Renal pelvis (tissue), 4 donors: ENCODE results near the gene FBXO8. TPM values are rescaled to one million over a fixed set of nuclear protein-coding genes. Genes with fewer than 3 reads are reported as not detected.
A peak's percentile ranks its signal among the peaks of the same experiment; 100 is the strongest.
"Not testable (repeated sequence)": the region's sequence is repeated elsewhere in the genome, so short reads cannot be mapped to it uniquely, and the experiment has no call there.

Source experiments
- DNase-seq: peaks from one replicate; pipeline ENCODE4 v3.0.0-alpha.2; 2013
- polyA plus RNA-seq, 3 donors: library from polyadenylated mRNA; unstranded; fragments of 120-200 nt; gene quantifications; one replicate each; pipeline ENCODE4 v1.2.1, GENCODE V29; 2013; ENCODE audit not compliant: insufficient read length in 3 of 3

FBXO8 gene
- polyA plus RNA-seq, 3 donors: 31.1 to 31.5 (median 31.2) TPM

DNA sequence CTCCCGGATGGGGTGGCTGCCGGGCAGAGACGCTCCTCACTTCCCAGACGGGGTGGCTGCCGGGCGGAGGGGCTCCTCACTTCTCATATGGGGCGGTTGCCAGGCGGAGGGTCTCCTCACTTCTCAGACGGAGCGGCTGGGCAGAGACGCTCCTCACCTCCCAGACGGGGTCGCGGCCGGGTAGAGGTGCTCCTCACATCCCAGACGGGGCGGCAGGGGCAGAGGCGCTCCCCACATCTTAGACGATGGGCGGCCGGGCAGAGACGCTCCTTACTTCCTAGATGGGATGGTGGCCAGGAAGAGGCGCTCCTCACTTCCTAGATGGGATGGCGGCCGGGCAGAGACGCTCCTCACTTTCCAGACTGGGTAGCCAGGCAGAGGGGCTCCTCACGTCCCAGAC is 11.7 kb upstream of the FBXO8 start:
- not testable (repeated sequence) for DNase-seq

DNA sequence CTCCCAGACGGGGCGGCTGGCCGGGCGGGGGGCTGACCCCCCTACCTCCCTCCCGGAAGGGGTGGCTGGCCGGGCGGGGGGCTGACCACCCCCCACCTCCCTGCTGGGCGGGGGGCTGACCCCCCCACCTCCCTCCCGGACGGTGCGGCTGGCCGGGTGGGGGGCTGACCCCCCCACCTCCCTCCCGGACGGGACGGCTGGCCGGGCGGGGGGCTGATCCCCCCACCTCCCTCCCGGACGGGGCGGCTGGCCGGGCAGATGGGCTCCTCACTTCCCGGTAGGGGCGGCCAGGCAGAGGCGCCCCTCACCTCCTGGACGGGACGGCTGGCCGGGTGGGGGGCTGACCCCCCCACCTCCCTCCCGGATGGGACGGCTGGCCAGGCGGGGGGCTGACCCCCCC is 11.2 kb upstream of the FBXO8 start:
- not testable (repeated sequence) for DNase-seq

DNA sequence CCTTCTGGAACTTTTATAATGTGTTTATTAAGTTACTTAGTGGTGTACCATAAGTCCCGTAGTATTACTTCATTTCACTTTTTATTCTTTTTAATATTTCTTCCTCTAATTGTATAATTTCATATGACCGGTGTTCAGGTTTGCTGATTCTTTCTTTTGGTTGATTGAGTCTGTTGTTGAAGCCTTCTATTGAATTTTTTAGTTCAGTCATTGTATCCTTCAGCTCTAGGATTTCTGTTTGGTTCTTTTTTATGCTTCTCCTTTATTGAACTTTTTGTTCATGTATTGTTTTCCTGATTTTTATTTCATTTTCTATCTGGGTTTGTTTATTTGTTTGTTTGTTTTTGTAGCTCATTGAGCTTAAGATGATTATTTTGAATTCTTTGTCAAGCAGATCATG is 9.0 kb upstream of the FBXO8 start:
- DNase-seq: no peak

DNA sequence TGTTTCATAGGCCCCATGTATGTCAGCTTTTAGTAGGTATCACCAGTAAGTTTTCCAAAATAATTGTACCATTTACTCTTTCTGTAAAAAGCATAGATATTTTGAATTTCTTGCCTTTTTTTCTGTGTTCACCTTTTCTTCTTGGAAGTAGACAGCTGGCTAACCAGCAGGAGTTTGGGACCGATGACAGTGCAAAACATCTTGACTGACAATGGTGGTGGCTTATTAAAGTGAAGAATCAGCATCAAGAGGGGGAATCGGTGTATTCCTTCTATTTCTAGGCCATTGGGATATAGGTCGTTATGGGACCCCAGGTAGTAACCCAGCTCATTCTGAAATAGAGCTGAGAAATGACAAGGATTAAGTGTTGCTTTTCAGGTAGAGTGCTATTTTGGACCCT is 3.4 kb upstream of the FBXO8 start:
- DNase-seq: no peak

DNA sequence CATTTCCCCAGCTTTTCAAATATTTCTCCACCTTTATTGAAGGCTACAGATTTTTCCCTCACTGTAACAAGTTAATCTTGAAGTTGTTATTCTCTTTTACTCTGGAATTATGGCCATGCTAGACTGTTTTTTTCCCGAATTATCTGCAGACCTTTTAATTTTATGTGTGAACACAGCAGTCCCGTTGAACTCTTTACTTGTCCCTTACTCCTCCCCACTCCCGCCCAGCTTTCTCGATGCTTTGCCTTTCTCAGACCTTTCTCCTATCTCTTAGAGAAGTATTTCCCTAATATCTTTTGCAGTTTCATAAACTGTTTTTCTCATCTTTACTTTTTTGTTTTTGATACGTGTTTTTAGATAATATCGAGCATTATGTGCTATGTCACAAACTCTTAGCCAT is 1.0 kb upstream of the FBXO8 start:
- no peak for DNase-seq

DNA sequence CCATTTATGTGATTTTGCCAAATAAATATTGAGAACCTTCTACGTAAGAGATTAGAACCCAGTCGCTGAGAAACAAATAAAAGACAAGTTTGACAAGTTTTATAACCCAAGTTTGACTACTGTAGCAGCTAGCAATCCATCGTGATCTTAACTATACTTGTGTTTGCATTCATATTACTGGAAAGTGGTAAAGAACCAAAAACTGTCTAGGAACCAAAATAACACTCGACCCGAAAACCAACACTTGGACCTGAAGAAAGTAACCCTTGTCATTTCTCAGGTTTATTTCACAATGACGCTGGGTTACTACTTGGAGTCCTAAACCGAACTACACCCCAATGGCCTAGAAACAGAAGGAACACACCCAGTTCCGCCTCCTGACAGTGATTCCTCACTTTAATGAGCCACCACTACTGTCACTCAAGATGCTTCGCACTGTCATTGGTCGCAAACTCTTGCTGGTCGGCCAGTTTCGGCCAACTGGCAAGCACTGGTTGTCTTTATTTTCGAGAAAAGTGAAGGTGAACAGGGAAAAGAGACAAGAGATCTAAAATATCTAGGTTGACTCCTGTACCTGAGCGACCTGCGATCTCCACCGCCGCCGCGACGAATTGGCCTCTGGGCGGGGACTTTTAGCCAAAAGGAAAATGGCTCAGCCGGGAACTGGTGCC is 496 bp downstream of the FBXO8 start:
- DNase-seq: peak; percentile 90

DNA sequence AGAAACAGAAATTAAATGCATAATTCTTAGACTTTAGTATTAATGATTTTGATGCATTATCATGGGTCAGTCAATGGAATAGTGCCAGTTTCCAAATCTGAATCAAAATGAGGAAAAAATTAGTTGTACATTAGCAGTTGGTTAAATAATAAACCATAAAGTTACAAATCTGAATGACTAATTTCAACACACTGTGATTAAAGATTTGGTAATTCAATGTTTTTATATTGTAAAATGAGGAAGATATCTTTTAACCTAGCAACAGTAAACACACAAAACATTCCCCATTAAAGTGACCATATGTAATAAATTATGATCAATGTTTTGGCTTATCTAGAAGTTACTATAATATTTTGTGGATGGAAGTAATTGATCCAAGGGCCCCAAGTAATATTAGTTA is 1.6 kb downstream of the FBXO8 start:
- no peak for DNase-seq

DNA sequence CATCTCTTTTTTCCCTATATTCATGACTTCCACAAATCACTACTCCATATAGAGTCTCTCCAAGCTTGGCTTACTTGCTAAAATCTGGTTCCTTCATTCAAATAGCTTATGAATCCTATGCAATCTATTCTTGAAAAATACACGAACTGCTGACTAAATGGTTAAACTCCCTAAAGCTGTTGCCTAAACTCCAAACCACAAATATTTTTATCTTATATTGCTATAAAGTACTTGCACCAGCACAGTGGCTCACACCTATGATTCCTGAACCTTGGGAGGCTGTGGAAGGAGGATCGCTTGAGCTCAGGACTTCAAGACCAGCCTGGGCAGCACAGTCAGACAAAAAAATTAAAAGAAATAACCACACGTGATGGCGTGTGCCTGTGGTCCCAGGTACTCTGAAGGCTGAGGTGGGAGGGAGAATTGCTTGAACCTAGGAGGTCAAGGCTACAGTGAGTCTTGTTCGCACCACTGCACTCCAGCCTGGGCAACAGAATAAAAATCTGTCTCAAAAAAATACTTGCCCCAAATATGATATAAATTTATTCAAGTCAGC is 2.2 kb downstream of the FBXO8 start:
- no peak for DNase-seq

DNA sequence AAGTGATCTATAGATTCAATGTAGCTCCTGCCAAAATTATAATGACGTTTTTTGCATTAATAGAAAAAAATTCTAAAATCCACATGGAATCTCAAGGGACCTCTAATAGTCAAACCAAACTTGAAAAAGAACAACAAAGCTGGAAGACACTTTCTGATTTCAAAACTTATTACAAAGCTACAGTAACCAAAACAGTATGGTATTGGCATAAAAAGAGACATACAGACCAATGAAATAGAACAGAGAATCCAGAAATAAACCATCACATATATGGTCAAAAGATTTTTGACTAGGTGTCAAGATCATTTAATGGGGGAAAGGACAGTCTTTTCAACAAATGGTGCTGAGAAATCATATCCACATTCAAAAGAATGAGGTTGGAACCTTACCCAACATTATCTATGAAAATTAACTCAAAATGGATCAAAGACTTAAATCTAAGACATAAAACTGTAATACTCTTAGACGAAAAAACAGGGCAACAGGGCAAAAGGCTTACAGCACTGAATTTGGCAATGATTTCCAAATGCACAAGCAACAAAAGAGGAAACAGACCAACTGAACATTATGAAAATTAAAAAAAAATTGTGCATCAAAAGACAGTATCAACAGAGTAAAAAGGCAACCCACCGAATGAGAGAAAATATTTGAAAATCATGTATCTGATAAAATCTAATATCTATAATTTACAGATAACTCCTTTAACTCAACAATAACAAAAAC is 3.9 kb downstream of the FBXO8 start:
- DNase-seq: no peak

DNA sequence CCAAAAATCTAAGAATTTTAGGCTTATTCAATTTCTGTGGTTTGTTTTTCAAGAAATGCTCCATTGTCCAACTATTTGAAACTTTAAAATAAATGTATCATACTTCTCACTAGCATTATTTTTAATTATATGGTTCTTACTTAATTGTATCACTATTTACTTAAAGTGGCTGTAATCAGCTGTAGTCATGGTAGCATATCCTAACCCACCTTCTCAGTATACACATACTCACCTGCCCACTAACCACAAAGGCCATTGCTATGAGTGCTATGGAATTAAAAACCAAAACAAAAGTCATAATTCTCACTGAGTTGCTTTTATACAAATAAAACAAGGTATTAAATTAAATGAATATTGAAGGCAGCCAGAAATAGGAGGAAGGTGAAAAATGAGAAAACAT is 5.0 kb downstream of the FBXO8 start:
- DNase-seq: no peak

DNA sequence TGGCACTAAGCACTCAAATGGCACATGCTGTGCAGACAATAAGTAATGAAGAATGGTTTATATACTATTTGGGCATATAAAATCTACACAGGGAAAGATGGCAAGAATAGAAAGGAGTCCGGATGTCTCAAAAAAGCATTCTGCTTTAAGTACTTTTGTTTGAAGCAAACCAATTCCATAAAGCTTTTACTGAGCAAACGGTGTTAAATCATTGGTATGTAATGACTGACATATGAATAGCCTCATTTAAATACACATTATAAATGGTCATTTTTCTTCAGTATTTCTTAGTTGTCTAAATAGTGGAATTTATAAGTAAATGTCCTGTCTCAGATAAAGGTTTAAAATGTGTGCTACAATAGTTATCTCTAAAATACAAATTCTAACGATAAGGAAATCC is 6.0 kb downstream of the FBXO8 start:
- DNase-seq: no peak

DNA sequence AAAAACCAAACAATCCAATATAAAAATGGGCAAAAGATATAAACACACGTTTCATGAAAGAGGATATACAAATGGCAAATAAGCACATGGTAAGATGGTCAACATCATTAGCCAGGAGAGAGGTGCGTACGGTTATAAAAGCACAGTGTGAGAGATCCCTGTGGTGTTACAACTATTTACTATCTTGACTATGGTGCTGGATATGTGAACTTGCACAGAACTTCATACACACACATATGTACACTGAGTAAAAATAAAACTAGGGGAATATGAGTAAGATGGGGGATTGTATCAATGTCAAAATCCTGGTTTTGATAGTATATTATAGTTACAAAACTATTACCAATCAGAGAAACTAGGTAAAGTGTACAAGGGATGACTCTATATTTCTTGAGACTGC is 8.4 kb downstream of the FBXO8 start:
- DNase-seq: no peak

DNA sequence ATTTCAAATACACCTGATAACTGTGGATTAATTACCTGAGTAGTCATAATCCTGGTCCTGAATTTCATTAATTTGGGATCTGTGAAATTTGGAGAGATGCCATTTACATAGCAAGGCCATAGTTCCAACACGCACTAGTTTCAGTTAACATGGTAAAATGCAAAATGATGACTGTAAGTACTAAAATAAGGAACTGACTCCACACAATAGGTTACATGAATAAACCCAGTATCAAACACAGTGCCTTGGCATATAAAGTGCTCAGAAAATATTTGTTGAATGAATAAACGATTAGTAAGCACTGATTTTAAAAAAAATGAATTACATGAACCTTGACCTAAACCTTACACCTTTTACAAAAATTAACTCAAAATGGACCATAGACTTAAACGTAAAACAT is 9.0 kb downstream of the FBXO8 start:
- no peak for DNase-seq

DNA sequence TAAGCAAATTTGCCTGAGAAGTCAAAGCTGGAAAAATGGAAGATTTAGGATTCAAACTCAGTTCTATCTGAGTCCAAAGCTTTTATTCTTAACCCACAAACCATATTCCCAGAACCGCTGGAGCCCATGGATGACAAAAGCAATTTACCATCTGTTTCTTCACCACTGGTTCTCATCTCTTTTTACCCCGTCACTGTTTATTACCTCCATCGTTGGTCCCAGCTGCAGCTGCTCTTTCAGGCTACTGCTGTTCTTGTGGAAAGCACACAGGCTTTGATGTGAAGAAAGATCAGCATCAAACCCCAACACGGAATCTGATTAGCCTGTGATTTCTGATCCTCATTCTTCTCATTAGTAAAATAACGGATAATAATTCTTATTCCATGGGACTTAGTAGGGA is 9.5 kb downstream of the FBXO8 start:
- no peak for DNase-seq

DNA sequence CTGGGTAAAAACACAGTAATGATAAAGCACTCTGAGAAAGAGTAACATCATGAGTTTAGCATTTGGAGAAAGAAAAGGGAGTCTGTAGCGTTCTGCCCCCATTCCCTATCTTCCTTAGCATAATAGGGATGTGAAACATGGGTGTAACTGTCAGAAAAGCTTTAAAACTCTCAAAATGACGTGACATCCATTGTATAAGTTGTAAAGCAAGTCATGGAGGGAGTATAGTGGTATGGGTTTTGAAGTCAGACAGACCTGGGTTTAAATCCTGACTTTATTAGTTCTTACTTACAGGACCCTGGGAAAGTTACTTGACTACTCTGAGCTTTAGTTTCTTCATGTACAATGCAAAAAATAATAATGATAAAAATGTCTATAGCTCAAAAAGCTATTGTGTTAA is 17.1 kb downstream of the FBXO8 start:
- DNase-seq: no peak

DNA sequence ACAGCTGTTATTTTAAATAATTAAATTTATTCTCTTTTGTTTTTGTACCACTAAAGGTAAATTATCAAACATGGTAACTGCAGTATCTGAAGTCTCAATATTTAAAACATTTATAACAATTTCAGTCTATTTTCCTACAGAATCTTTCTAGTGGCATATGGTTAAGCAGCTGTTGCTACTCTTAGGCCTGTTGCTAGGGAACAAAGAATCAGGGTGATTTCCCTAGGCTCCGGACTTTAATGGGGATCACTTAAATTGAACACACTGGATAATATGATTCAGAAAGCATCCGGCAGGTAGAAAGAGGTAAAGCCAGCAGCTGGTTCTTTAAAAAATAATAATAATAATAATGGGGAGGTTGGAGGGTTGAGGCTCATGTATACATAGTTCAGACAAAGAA is 17.6 kb downstream of the FBXO8 start:
- no peak for DNase-seq

DNA sequence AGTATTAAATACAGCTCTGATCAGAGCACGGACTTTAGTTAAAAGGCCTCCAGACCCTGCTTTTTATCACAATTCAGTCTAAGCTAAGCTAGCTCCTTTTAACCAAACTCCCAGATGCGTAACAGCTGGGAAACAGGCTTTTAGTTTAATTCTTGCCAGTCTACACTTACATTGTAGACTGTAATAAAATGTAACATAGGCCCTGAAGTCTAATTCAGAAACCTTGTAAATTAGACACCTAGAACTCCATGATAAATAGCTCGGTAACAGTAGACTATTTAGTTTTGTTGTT is 20.1 kb downstream of the FBXO8 start:
- DNase-seq: no peak

DNA sequence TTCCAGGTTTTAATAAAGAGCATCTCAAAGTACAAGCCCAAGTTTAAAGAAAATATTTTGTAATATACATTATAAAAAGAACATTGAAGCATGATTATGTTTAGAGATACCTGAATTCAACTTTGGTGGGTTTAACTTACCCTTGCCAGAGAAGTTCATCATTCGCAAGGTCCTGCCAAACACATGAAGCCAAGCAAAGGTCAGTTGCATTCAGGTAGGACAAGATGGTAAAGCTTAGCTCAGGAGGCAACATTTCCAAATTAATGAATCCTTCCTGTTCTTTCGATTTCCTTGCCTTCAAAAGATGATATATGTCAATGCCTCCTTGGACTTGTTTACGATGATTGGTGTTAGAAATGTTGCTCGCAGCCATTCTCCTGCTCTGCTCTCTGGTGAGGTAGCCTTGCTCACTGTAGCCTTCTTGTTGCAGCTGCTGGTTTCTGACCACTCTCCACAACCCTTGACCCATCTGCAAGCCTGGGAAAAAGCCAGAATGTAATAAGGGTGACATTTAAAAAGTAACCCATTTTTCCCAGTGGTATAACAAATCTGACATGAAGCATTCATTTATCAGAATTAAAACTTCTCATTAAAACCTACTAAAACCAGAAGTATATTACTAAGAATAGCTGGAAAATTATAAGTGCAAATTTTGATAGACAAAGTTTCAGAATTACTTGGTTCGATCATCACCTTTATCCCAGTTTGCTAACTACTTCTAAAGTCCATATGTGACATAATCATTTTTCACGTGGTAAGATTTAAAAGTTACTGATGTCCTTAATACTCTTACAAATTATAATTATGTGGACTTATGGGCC is 20.6 kb downstream of the FBXO8 start:
- no peak for DNase-seq

DNA sequence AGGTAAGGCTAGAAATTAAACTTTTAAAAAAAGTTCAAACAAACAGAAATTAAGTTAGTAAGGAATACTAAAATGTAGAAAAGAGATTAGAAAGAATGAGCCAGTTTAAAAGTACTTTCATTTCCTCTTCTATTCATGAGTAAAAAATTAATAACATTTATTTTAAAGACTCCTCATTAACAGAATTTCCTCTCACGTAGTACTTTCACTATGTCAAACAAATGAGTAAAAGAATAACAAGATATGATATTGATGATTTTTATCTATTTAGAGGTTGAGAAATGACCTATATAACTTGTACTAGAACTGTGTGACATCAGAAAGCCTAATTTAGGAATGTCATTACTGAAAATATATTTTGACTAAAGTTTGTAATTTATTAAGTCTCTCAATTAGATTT is 22.0 kb downstream of the FBXO8 start:
- DNase-seq: not testable (repeated sequence)

DNA sequence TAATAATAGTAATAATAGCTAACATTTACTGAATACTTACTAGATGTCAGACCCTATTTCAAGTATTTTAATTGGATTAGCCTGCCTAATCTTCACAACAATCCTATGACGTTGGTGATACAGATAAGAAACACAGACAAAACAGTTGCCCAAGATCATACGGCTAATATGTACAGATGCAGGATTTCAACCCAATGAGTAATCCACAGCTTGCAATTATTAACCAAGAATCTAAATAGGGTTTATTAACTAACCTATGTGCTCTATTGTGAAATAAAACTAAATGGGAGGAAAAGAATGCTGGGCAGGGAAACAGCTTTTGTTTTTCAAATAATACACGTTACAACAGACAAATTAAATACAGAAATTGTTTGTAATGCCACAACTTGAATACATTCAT is 23.4 kb downstream of the FBXO8 start:
- peak; percentile 10 for DNase-seq

DNA sequence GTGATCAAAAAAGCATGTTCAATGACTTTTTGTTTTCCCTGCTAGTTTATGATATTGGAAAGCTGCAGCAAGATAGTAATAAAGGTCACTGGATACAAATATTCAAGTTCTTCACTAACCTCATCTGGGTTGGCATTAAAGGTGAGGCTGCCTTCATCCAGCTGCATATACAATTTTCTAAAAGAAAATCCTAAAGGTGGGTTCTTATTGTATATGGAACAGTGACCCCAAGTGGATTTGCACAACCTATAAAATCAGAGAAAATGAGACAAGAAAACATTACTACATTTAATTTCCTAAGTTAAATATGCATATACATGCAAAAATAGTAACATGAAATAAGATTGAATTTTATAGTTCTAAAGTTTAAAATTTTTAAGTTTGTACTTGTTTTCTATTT is 23.9 kb downstream of the FBXO8 start:
- DNase-seq: no peak

DNA sequence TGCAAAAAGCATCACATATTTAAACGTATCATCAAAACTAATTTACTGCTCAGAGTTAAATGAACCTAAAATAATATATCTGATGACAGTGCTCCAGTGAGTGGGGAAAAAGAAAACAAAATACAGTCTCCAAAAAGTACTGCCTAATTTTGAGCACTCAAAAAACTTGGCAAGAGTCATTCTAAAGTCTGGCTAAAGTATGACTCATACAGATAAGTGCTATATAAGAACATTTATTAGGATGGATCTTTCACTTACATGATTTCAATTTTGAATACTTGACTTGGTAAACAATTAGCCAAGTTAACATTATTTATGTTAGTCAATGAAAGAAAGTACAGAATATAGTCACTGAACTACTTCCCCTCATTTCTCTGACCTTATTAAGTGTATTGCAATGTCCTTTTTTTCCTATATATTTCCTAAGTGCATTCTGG is 27.2 kb downstream of the FBXO8 start:
- no peak for DNase-seq

DNA sequence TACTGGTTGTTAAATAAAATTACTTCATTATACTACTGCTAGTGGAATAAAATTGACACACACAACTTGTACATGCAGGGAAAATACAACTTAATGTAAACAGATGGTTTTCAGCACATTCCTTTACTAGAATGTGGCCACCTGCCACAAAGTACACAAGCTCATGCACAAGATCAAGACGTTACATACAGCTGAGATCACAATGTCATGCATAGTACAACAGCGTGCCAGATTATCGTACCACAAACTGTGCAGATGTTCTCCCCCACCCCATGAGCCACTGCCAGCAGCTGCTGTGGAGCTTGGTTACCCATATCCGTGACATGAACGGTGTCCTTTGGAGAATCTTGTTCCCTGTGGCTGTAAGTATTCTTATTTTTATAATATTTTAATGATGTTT is 27.7 kb downstream of the FBXO8 start:
- DNase-seq: no peak
